Neural cell (in vitro differentiated cells): ENCODE measurements around the gene OTX2. TPM values are rescaled to one million over a fixed set of nuclear protein-coding genes. Genes with fewer than 3 reads are reported as not detected.
A peak's percentile ranks its signal among the peaks of the same experiment; 100 is the strongest.

Experiments used
- H2AFZ ChIP-seq: fragments of 200-600, 300-800 bp; sonication (generic), shearing (Covaris generic); 2 replicates; pipeline ENCODE4 v1.6.0; 2014; ENCODE audit warnings: low read depth, mild to moderate bottlenecking, antibody characterized with exemption, low read length, moderate library complexity
- H3F3A ChIP-seq: fragments of 200-600 bp; shearing (Covaris generic); 2 replicates; pipeline ENCODE4 v1.6.1; 2016; ENCODE audit warnings: mild to moderate bottlenecking, moderate library complexity, mixed read lengths, antibody characterized with exemption, low read length; ENCODE audit not compliant: insufficient read depth, poor library complexity, severe bottlenecking
- H3K27ac ChIP-seq: fragments of 200-600, 300-800 bp; sonication (generic), shearing (Covaris generic); 2 replicates; pipeline ENCODE4 v1.5.1; 2014; ENCODE audit warnings: mild to moderate bottlenecking, low read length, moderate library complexity
- H3K27me3 ChIP-seq: fragments of 300-800, 200-600 bp; sonication (generic), shearing (Covaris generic); 2 replicates; pipeline ENCODE4 v1.6.0; 2014; ENCODE audit warnings: mild to moderate bottlenecking, low read depth, low read length, moderate library complexity; ENCODE audit not compliant: insufficient read depth
- H3K36me3 ChIP-seq: fragments of 300-800, 200-600 bp; sonication (generic), shearing (Covaris generic); 2 replicates; pipeline ENCODE4 v1.5.1; 2014; ENCODE audit warnings: mild to moderate bottlenecking, antibody characterized with exemption, low read length, moderate library complexity; ENCODE audit not compliant: insufficient read depth
- H3K4me2 ChIP-seq: fragments of 300-800, 200-600 bp; sonication (generic), shearing (Covaris generic); 2 replicates; pipeline ENCODE4 v1.6.0; 2014; ENCODE audit warnings: mild to moderate bottlenecking, low read length
- H3K4me3 ChIP-seq: fragments of 300-800, 200-600 bp; sonication (generic), shearing (Covaris generic); 2 replicates; pipeline ENCODE4 v1.5.1; 2014; ENCODE audit warnings: mild to moderate bottlenecking, low read length, moderate library complexity
- H3K79me2 ChIP-seq: fragments of 200-600 bp; shearing (Covaris generic); replicated peaks from 2 replicates; pipeline ENCODE4 v1.6.0; 2014; ENCODE audit warnings: mild to moderate bottlenecking, low read length, moderate library complexity; ENCODE audit not compliant: insufficient read depth
- H3K9ac ChIP-seq: fragments of 300-800, 200-600 bp; sonication (generic), shearing (Covaris generic); 2 replicates; pipeline ENCODE4 v1.6.1; 2016; ENCODE audit warnings: mild to moderate bottlenecking, low read length, mixed read lengths
- H3K9me2 ChIP-seq: fragments of 200-600 bp; shearing (Covaris generic); 2 replicates; pipeline ENCODE4 v1.6.1; 2016; ENCODE audit warnings: mild to moderate bottlenecking, low read length, mixed read lengths; ENCODE audit not compliant: insufficient read depth
- H3K9me3 ChIP-seq: fragments of 200-600, 300-800 bp; sonication (generic), shearing (Covaris generic); 2 replicates; pipeline ENCODE4 v1.6.1; 2016; ENCODE audit warnings: mild to moderate bottlenecking, mixed run types, low read length, moderate library complexity, mixed read lengths
- H4K20me1 ChIP-seq: fragments of 200-600 bp; shearing (Covaris generic); 2 replicates; pipeline ENCODE4 v1.6.1; 2016; ENCODE audit warnings: mild to moderate bottlenecking, mixed run types; ENCODE audit not compliant: insufficient read depth
- POLR2AphosphoS5 ChIP-seq: IDR thresholded peaks from 2 replicates; pipeline ENCODE4 v1.6.1; 2012
- TAF1 ChIP-seq: IDR thresholded peaks from 2 replicates; pipeline ENCODE4 v1.6.1; 2012; ENCODE audit warnings: low read depth
- polyA plus RNA-seq: library from polyadenylated mRNA; depleted of rRNA; stranded (reverse); fragments of >200 nt; gene quantifications from 2 replicates; pipeline ENCODE4 v1.2.3, GENCODE V29; 2014
- TF ChIP-seq, protein P1 (sequence below): fragments of 450-650 bp; IDR thresholded peaks from 2 replicates; pipeline ENCODE4 v1.5.1; 2014; ENCODE audit warnings: antibody characterized with exemption, mild to moderate bottlenecking, moderate library complexity; ENCODE audit not compliant: poor library complexity, severe bottlenecking
- TF ChIP-seq, protein P2 (sequence below): IDR thresholded peaks from 2 replicates; pipeline ENCODE4 v1.6.1; 2012; ENCODE audit warnings: borderline replicate concordance

The OTX2 gene
- polyA plus RNA-seq, 1 donor from 2014 or later, result 2.1 TPM

DNA sequence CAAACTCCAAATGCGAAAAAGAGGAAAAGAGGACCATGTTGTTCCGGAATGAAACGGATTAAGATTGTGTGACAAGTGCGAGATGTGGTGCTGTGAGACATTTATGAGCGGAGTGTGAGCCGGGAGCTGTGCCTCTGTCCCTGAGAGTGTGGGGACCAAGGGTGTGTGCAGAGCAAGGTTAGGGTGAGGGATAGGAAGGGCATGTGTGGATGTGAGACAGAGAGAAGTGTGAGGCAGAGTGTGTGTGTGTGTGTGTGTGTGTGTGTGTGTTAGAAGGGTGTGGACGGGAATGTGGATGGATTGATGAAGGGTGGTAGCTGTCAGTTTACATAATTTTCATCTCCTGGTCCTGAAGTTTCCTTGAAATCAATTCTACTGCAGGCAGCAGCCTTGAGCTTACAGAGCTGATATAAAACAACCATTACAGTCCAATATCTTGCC, 4.3 kb upstream of the OTX2 start:
- H3K27me3 ChIP-seq, result peaks cover 94% of the 10 kb centered on the region
- H3K79me2 ChIP-seq, result peaks cover 60% of the 10 kb centered on the region
- H2AFZ ChIP-seq, result no peak overlapping the region
- H3K4me2 ChIP-seq, result no peak overlapping the region
- H4K20me1 ChIP-seq, result no peaks in the 10 kb centered on the region
- no peak overlapping the region for H3K27ac ChIP-seq
- no peak overlapping the region for H3K9ac ChIP-seq
- no peak overlapping the region for H3K4me3 ChIP-seq
- peak; percentile 58 for TF ChIP-seq POLR2AphosphoS5
- TF ChIP-seq, protein P1, sequence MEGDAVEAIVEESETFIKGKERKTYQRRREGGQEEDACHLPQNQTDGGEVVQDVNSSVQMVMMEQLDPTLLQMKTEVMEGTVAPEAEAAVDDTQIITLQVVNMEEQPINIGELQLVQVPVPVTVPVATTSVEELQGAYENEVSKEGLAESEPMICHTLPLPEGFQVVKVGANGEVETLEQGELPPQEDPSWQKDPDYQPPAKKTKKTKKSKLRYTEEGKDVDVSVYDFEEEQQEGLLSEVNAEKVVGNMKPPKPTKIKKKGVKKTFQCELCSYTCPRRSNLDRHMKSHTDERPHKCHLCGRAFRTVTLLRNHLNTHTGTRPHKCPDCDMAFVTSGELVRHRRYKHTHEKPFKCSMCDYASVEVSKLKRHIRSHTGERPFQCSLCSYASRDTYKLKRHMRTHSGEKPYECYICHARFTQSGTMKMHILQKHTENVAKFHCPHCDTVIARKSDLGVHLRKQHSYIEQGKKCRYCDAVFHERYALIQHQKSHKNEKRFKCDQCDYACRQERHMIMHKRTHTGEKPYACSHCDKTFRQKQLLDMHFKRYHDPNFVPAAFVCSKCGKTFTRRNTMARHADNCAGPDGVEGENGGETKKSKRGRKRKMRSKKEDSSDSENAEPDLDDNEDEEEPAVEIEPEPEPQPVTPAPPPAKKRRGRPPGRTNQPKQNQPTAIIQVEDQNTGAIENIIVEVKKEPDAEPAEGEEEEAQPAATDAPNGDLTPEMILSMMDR, result no peak
- no peaks in the 10 kb centered on the region for H3K9me2 ChIP-seq
- H3K9me3 ChIP-seq, result no peaks in the 10 kb centered on the region
- peaks cover 5% of the 10 kb centered on the region for H3F3A ChIP-seq
- H3K36me3 ChIP-seq, result no peaks in the 10 kb centered on the region

DNA sequence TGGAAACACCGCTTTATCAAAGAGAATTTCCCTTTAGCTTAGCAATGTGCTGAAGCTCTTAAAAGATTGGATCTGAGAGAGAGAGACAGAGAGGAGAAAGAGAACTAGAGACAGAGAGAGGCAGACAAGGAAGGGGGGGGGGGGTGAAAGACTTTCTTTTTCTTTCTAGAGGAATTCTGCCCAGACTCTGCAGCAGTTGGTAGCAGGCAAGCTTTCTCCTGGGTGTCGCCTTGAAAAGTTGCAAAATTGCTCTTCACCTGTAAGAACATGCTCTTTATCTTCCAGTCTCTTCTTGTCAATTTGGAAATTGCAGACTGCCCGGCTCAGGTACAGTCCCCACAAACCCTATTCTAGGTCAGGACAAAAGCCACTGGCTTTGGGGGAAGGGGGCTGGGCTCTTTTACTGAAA, 2.9 kb upstream of the OTX2 start:
- Histone ChIP-seq H3F3A (peaks cover 5% of the 10 kb centered on the region), H3K9ac (no peak overlapping the region), H4K20me1 (no peaks in the 10 kb centered on the region), H3K9me3 (no peaks in the 10 kb centered on the region), H3K27me3 (peaks cover 100% of the 10 kb centered on the region), H3K79me2 (peaks cover 68% of the 10 kb centered on the region), H3K27ac (no peak overlapping the region), H2AFZ (no peak overlapping the region), H3K36me3 (no peaks in the 10 kb centered on the region), H3K9me2 (no peaks in the 10 kb centered on the region), H3K4me3 (no peak overlapping the region), H3K4me2 (no peak overlapping the region)
- TF ChIP-seq, protein P2, sequence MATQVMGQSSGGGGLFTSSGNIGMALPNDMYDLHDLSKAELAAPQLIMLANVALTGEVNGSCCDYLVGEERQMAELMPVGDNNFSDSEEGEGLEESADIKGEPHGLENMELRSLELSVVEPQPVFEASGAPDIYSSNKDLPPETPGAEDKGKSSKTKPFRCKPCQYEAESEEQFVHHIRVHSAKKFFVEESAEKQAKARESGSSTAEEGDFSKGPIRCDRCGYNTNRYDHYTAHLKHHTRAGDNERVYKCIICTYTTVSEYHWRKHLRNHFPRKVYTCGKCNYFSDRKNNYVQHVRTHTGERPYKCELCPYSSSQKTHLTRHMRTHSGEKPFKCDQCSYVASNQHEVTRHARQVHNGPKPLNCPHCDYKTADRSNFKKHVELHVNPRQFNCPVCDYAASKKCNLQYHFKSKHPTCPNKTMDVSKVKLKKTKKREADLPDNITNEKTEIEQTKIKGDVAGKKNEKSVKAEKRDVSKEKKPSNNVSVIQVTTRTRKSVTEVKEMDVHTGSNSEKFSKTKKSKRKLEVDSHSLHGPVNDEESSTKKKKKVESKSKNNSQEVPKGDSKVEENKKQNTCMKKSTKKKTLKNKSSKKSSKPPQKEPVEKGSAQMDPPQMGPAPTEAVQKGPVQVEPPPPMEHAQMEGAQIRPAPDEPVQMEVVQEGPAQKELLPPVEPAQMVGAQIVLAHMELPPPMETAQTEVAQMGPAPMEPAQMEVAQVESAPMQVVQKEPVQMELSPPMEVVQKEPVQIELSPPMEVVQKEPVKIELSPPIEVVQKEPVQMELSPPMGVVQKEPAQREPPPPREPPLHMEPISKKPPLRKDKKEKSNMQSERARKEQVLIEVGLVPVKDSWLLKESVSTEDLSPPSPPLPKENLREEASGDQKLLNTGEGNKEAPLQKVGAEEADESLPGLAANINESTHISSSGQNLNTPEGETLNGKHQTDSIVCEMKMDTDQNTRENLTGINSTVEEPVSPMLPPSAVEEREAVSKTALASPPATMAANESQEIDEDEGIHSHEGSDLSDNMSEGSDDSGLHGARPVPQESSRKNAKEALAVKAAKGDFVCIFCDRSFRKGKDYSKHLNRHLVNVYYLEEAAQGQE, result no peak

DNA sequence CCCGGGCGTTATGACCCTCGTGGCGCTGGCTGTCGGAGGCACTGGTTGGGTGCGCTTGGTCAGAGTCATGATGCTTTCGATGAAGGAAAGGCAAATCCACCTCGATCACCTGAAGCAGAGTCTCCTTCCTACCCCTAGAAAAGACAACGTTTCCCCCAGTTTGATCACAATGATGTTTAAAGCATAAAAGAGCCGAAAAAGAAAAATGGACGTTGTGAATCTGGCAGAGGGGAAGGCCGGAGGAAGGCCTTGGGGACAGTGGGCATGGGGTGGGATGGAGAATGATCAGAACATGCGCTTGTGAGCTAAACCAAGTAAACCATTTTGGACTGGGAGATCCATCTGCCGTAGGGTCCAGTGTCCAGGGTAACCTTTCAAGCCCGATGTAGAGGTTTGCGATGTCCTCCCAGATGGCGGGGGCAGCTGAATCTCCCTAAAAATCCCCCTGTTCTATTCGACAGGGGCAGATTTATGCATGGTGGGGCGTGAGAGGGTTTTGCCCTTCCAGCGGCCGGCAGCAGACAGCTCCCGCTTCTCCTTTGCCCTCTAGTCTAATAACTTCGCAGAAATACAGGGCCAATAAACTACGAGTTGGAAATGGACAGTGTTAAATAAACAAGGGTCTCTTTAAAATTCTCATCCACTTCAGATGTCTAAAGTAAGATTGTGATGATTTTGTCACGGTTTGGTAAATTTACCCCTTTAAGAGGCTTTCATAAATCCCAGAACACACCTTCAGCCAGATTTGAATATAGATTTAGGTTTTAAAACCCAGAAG, 2.3 kb upstream of the OTX2 start:
- Histone ChIP-seq H3K27me3 (peaks cover 100% of the 10 kb centered on the region), H3K9me2 (no peaks in the 10 kb centered on the region), H3K4me3 (no peak overlapping the region), H4K20me1 (no peaks in the 10 kb centered on the region), H3K27ac (no peak overlapping the region), H3K79me2 (peaks cover 74% of the 10 kb centered on the region), H3F3A (peaks cover 5% of the 10 kb centered on the region), H3K9ac (no peak overlapping the region), H3K9me3 (no peaks in the 10 kb centered on the region), H2AFZ (no peak overlapping the region), H3K36me3 (no peaks in the 10 kb centered on the region), H3K4me2 (no peak overlapping the region)
- no peak for TF ChIP-seq TAF1
